AG10803 (cell line): ENCODE results near the gene CSNK1G2.

Experiments used
- DNase-seq: peaks from one replicate; pipeline ENCODE4 v3.0.0; 2010; ENCODE audit warnings: low read depth
- H3K4me3 ChIP-seq: 2 replicates; pipeline ENCODE4 v1.5.1; 2011; ENCODE audit warnings: mild to moderate bottlenecking, low read length, control low read depth
- TF ChIP-seq, protein P1 (sequence below): conservative IDR thresholded peaks from 2 replicates; pipeline ENCODE4 v1.5.1; 2011; ENCODE audit warnings: mild to moderate bottlenecking, low read length, control low read depth, inconsistent platforms

The CSNK1G2 gene

DNA sequence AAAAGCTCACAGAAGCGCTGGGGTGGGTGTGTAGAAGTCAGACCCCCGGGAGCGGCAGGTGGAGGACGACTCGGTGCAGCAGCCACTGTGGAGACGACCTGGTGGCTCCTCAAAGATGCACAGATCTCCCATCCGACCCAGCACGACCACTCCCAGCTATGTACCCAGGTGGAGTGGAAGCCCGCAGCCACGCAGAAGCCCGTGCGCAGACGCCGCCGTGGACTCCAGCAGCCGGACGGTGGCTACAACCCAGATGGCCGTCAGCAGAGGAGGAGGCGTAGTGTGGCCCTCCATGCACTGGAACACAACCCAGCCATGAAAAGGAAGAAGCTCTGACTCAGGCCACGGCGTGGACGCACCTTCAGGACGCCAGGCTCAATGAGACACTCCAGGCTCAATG is 21.7 kb downstream of the CSNK1G2 start:
- H3K4me3 ChIP-seq: no peak overlapping the region
- TF ChIP-seq, protein P1, sequence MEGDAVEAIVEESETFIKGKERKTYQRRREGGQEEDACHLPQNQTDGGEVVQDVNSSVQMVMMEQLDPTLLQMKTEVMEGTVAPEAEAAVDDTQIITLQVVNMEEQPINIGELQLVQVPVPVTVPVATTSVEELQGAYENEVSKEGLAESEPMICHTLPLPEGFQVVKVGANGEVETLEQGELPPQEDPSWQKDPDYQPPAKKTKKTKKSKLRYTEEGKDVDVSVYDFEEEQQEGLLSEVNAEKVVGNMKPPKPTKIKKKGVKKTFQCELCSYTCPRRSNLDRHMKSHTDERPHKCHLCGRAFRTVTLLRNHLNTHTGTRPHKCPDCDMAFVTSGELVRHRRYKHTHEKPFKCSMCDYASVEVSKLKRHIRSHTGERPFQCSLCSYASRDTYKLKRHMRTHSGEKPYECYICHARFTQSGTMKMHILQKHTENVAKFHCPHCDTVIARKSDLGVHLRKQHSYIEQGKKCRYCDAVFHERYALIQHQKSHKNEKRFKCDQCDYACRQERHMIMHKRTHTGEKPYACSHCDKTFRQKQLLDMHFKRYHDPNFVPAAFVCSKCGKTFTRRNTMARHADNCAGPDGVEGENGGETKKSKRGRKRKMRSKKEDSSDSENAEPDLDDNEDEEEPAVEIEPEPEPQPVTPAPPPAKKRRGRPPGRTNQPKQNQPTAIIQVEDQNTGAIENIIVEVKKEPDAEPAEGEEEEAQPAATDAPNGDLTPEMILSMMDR: no peak
- no peak for DNase-seq

DNA sequence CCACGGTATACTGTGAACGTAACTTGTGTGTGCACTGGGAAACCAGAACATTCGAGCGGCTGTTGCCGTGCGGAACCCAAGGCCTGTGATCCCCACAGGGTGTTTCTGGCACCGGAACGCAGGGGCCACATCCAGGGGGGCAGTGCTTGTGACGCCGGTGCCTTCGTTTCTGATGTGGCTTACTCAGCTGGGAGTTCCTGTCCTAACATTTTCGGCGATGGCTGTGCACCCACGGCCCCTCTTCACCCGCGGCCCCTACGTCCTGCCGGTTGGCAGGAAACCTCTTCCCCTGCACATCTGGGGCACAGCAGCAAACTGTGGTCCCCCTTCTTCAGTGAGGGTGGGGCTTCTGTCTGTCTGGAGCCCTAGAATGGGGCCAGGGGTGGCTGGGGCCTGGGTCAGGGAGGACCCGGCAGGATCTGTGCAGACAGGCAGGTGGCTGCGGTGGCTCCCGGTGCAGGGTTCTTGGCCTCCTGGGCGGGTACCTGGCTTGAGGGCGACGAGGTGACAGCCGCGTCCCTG is 26.2 kb downstream of the CSNK1G2 start:
- TF ChIP-seq, protein P1: no peak
- no peak for DNase-seq
- H3K4me3 ChIP-seq: no peak overlapping the region

DNA sequence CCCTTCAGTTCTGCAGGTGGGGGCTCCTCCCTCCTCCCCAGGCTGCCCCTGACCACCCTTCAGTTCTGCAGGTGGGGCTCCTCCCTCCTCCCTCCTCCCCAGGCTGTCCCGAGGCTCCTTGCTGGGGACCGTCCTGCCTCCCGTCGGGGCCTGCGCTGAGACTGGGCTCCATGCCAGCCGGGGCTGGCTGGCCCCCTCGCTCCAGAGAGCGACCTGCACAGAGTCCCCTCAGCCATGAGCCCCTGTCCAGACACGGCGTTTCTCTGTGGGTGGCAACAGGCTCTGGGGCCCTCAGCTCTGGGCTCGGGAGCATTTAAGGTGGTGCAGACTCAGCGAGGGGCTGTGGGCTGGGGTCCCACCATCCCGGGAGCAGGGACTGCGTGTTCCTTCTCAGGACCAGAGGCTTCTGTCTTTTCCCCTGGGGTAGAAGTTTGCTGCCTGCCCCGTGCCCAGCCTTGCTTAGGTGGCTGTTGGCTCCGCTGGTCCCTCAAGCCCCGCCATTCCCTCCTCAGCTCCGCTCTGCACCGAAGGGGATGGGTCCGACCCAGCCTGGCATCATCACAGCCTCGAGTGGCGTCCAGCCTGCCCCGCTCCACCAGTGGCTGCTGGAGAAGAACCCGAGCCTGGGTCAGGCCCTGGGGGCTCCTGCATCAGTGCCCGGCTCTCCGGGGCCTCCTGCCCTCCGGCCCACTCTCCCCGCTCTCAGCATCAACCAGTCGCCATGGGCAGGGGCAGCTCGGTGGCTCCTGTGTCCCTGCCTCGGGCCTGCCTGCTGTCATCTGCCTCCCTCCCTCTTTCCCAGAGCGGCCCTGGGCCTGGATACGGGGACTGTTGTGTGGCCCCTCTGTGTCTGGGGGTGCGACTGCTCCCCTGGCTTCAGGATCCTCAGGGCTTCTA is 27.6 kb downstream of the CSNK1G2 start:
- TF ChIP-seq, protein P1: no peak
- DNase-seq: no peak
- no peak overlapping the region for H3K4me3 ChIP-seq

DNA sequence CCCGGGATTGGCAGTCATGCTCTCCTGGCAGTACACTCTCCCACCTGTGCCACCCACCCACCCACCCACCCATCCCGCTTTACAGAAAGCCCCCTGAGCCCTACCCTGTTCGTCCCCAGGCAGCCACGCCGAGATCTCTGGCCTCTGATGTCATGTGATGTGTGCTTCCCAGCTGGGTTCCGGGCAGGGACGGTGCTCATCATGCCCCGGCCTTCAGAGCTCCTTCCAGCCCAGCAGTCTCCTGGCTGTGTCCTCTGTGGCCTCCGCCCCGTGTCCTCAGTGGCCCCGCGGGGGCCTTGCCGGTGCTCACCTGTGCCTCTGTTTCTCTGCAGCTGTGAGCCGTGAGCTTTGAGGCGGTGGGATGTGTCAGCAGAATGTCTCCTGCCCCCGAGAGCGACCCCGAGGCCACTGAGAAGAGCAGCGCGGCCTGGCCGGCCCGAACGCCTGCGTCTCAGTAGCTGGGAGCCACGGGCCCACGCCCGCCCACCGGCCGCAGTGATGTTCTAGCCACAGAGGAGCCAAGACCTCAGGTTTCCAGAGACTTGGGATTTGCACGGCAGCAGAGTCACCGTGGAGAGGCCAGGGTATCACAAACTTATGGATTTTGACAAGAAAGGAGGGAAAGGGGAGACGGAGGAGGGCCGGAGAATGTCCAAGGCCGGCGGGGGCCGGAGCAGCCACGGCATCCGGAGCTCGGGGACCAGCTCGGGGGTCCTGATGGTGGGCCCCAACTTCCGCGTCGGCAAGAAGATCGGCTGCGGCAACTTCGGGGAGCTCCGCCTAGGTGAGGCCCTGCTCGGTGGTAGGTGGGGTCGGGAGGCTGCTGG is 28.4 kb downstream of the CSNK1G2 start:
- DNase-seq: no peak
- H3K4me3 ChIP-seq: no peak overlapping the region
- TF ChIP-seq, protein P1: no peak

DNA sequence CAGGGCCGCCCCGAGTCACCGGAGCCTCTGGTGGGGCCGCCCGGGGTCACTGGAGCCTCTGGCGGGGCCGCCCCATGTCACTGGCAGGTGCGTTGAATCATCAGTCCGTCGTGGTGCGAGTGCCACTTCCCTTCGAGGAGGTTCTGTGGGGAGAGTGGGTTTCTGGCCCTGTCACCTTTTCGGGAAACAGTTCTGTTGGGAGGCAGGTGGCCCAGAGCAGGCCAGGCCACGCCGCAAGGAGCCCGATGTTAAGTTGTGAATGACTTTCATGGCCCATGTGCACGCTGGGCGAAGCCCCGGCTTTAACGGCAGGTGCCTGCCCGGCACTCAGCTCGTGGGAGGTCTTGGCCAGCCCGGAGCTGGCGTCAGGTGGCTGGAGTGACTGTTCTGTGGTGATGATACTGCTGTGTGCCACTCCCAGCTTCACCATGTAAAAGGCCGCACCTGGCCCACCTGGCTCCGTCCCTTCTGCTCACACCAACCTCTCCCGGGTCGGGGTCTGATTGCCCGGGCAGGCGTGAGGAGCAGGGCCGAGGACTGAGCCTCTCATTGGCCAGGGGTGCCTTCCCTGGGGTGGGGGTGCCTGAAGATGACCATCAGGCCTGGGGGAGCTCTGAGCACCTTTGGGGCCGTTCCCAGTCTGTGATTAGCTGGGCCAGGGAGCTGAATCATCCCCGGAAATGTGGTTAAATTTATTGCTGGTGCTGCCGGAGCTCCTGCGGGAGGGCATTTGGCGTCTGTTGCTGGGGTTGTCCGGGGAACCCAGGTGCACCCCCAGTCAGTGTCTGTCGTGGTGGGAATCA is 29.2 kb downstream of the CSNK1G2 start:
- DNase-seq: no peak
- TF ChIP-seq, protein P1: no peak
- no peak overlapping the region for H3K4me3 ChIP-seq

DNA sequence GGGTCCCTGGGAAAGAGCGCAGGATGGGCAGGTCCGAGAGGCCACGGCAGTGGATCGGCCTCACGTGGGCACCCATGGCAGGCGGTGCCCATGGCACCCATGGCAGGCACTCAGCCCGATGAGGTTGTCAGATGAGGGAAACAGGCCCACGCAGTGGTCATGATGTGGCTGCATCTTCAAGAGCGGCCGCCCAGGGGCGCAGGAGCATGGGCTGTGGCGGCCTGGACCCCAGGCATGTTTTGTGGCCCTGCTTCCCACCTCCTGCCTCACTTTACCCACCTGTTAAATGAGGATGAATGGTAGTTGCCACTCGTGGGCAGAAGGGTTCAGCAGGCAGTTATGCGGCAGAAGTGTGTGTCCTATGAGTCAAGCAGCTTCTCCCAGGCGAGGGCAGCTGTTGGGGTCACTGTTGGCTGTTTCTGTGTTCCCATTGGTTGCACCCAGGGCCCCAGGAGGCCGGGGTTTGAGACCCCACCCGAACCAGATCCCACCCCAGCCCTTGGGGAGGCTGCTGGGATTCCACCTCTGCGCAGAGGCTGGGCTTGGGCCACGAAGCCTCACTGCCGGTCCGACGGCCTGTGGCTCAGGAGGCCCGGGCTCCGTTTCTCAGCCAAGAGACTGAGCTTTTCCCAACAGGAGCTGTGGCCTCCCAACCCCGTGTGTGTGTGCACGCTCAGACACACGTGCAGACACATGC is 30.0 kb downstream of the CSNK1G2 start:
- TF ChIP-seq, protein P1: no peak
- no peak for DNase-seq

More for the DNA sequence above, 30.0 kb downstream of the CSNK1G2 start:
- H3K4me3 ChIP-seq: no peak overlapping the region
